CD4-positive, alpha-beta T cell treated with Interferon alpha-2 for 1 hour (primary cell): Measurements from ENCODE around the gene CNNM1.

ENCODE experiments used
- DNase-seq, 2 donors: peaks; one replicate each; pipeline ENCODE4 v3.0.0-alpha.2; 2020 to 2022

The CNNM1 gene

GRCh38 chr10:99339077-99339476, 9.9 kb downstream of the CNNM1 start:
- DNase-seq: no peak

- DNase-seq: no peak
These were observed 10.4 kb downstream of the CNNM1 start for GRCh38 chr10:99339563-99340047.

- DNase-seq: no peak
These were observed 11.5 kb downstream of the CNNM1 start for GRCh38 chr10:99340650-99341049.

- DNase-seq: no peak
These were observed 12.1 kb downstream of the CNNM1 start for GRCh38 chr10:99341248-99341647.

GRCh38 chr10:99341860-99342490, 12.8 kb downstream of the CNNM1 start:
- DNase-seq: no peak

GRCh38 chr10:99343262-99343661, 14.1 kb downstream of the CNNM1 start:
- DNase-seq: no peak

GRCh38 chr10:99344715-99345114, 15.6 kb downstream of the CNNM1 start:
- no peak for DNase-seq

GRCh38 chr10:99345350-99345749, 16.2 kb downstream of the CNNM1 start:
- DNase-seq: no peak

GRCh38 chr10:99346247-99346646, 17.1 kb downstream of the CNNM1 start:
- DNase-seq: no peak

- no peak for DNase-seq
These were observed 18.5 kb downstream of the CNNM1 start for GRCh38 chr10:99347672-99348071.

- no peak for DNase-seq
These were observed 24.0 kb downstream of the CNNM1 start for GRCh38 chr10:99353182-99353581.

GRCh38 chr10:99357691-99358090, 28.5 kb downstream of the CNNM1 start:
- DNase-seq: no peak

- no peak for DNase-seq
These were observed 28.9 kb downstream of the CNNM1 start for GRCh38 chr10:99358101-99358500.

- DNase-seq: no peak
These were observed 31.8 kb downstream of the CNNM1 start for GRCh38 chr10:99360934-99361333.

GRCh38 chr10:99364125-99364524, 35.0 kb downstream of the CNNM1 start:
- DNase-seq: no peak

GRCh38 chr10:99365311-99365710, 36.2 kb downstream of the CNNM1 start:
- DNase-seq: no peak

- no peak for DNase-seq
These were observed 36.6 kb downstream of the CNNM1 start for GRCh38 chr10:99365736-99366135.

- DNase-seq: no peak
These were observed 37.5 kb downstream of the CNNM1 start for GRCh38 chr10:99366666-99367065.

GRCh38 chr10:99368646-99369045, 39.5 kb downstream of the CNNM1 start:
- DNase-seq: no peak

- DNase-seq: no peak
These were observed 40.0 kb downstream of the CNNM1 start for GRCh38 chr10:99369126-99369525.

- no peak for DNase-seq
These were observed 40.4 kb downstream of the CNNM1 start for GRCh38 chr10:99369551-99369950.

- DNase-seq: no peak
These were observed 41.8 kb downstream of the CNNM1 start for GRCh38 chr10:99370993-99371392.

- no peak for DNase-seq
These were observed 43.6 kb downstream of the CNNM1 start for GRCh38 chr10:99372546-99373271.

GRCh38 chr10:99374526-99374925, 45.4 kb downstream of the CNNM1 start:
- no peak for DNase-seq

GRCh38 chr10:99374972-99375371, 45.8 kb downstream of the CNNM1 start:
- DNase-seq: no peak
